Vagina (tissue), 2 donors: ENCODE results near the gene ACTN4.

ENCODE experiments used
- POLR2AphosphoS5 ChIP-seq, 2 donors: sonication (generic); formaldehyde crosslinking; IDR thresholded peaks; one replicate each; pipeline ENCODE4 v1.9.0; 2017; ENCODE audit warnings: antibody characterized with exemption in 2 of 2, mild to moderate bottlenecking in 2 of 2, low read depth in 1 of 2; ENCODE audit not compliant: insufficient read depth in 1 of 2
- TF ChIP-seq, protein P1 (sequence below), 3 experiments: fragments of 450-650 bp in 2 of 3; fragments of 200-600 bp in 1 of 3; sonication (generic) in 1 of 3; IDR thresholded peaks; one replicate each; pipeline ENCODE4 v1.5.1; 2017 to 2019; ENCODE audit warnings: antibody characterized with exemption in 3 of 3, mild to moderate bottlenecking in 2 of 3, moderate library complexity in 2 of 3

DNA sequence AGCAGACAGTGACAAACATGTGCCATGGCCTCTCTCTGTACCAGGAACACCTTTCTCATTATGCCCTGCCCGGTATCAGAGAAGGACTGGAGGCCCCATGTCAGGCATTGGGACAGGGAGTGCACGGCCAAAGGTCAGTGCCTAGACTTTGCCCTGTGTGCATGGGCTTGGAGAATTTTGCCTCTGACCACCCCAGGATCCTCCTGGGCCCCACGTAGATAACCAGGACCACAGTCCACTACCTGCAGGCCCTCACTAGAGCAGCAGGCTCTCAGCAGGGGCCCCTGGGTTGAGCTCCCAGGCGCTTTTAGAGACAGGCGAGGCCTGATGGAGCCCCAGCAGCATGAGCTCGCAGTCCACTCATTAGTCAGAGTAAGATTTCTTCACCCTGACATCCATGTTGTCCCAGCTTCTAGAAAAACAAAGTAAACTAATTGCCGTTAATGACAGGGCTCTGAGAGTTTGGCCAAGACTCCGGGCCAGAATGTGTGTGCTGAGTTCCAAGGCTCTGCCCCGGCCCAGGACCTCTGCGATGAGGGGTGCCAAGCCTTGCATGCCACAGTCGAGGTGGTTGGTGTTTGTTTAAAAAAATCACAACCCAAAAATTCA, 54.1 kb downstream of the ACTN4 start:
- TF ChIP-seq, protein P1, sequence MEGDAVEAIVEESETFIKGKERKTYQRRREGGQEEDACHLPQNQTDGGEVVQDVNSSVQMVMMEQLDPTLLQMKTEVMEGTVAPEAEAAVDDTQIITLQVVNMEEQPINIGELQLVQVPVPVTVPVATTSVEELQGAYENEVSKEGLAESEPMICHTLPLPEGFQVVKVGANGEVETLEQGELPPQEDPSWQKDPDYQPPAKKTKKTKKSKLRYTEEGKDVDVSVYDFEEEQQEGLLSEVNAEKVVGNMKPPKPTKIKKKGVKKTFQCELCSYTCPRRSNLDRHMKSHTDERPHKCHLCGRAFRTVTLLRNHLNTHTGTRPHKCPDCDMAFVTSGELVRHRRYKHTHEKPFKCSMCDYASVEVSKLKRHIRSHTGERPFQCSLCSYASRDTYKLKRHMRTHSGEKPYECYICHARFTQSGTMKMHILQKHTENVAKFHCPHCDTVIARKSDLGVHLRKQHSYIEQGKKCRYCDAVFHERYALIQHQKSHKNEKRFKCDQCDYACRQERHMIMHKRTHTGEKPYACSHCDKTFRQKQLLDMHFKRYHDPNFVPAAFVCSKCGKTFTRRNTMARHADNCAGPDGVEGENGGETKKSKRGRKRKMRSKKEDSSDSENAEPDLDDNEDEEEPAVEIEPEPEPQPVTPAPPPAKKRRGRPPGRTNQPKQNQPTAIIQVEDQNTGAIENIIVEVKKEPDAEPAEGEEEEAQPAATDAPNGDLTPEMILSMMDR (IDR thresholded peaks at IDR 0.05) = no peak
- TF ChIP-seq POLR2AphosphoS5 (IDR thresholded peaks at IDR 0.05; ENCODE audit: insufficient read depth in 1 of 2, low read depth in 1 of 2) = no peak
